Body of pancreas (tissue), 4 donors: ENCODE data around the gene GALR1.

ENCODE experiments used
- CTCF ChIP-seq, 7 experiments: fragments of 450-650 bp in 4 of 7; fragments of 200-600 bp in 3 of 7; sonication (generic) in 3 of 7; IDR thresholded peaks; one replicate each; pipeline ENCODE4 v1.5.1; 2016 to 2019; ENCODE audit warnings: antibody characterized with exemption in 7 of 7
- POLR2A ChIP-seq, 3 donors: fragments of 450-650 bp; IDR thresholded peaks; one replicate each; pipeline ENCODE4 v1.6.1; 2016; ENCODE audit warnings: antibody characterized with exemption in 3 of 3, mild to moderate bottlenecking in 2 of 3

GRCh38 chr18:77304268-77304667 lies 54.6 kb downstream of the GALR1 start:
- TF ChIP-seq CTCF (IDR thresholded peaks at IDR 0.05) (no peak), POLR2A (IDR thresholded peaks at IDR 0.05) (no peak)
